Measurements from ENCODE around the gene EFCAB11. TPM values are rescaled to one million over a fixed set of nuclear protein-coding genes. Genes with fewer than 3 reads are reported as not detected.

Gene EFCAB11
- total and polyA plus RNA-seq, 9 donors: 1.9 to 14.8 (median 5.2) TPM

DNA sequence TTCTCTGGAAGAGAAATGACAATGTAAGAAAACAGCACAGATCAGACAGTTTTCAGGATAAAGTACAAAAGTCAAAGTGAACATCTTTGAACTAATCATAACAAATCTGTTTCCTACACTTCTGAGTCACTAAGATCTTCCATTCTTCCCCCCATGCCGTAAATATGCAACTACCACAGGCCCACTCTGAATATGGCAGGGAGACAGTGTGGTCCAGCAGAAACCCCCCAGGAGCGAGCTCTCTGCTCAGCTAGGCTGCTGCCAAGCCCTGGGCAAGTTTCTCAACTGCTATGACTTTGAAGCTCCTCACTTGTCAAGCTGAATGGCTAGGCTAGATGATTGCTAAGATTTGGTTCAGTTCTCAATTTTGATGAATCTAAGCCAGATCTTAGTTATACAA is 148.1 kb downstream of the EFCAB11 start:
- intact Hi-C loops (cut with DNase I): no loop called here
- Histone ChIP-seq H3K4me3 (no peak overlapping the region), H3K27me3 (no peaks in the 10 kb centered on the region), H3K36me3 (no peaks in the 10 kb centered on the region), H3K4me1 (ENCODE audit: insufficient read depth) (no peaks in the 10 kb centered on the region), H3K27ac (no peak overlapping the region), H3K9me3 (no peaks in the 10 kb centered on the region)
- no peak for DNase-seq
- 96 to 98% (median 97%) methylated on average over 2 of the region's 2 CpGs for WGBS, 3 donors
- TF ChIP-seq EP300 (IDR thresholded peaks at IDR 0.05): no peak
- no peak for TF ChIP-seq POLR2A (IDR thresholded peaks at IDR 0.05)
- TF ChIP-seq, protein P1, sequence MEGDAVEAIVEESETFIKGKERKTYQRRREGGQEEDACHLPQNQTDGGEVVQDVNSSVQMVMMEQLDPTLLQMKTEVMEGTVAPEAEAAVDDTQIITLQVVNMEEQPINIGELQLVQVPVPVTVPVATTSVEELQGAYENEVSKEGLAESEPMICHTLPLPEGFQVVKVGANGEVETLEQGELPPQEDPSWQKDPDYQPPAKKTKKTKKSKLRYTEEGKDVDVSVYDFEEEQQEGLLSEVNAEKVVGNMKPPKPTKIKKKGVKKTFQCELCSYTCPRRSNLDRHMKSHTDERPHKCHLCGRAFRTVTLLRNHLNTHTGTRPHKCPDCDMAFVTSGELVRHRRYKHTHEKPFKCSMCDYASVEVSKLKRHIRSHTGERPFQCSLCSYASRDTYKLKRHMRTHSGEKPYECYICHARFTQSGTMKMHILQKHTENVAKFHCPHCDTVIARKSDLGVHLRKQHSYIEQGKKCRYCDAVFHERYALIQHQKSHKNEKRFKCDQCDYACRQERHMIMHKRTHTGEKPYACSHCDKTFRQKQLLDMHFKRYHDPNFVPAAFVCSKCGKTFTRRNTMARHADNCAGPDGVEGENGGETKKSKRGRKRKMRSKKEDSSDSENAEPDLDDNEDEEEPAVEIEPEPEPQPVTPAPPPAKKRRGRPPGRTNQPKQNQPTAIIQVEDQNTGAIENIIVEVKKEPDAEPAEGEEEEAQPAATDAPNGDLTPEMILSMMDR (IDR thresholded peaks at IDR 0.05): no peak

DNA sequence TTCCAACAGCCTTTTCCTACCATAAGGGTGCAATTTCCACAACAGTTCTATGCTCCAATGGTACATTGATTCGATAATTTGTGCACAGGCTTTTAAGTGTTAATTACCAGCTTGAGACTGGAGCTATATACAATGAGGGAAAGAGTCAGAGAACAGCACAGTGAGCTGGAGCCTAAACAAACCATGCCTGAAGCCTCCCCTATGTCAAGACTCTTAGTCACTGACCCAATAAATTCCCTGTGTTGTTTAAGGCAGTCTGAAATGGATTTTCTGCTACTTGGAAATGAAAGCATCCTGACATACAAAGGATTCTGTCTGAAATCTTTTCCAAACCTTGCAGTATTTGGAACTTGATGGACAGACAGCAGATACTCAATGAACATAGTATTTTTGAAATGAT is 149.0 kb downstream of the EFCAB11 start:
- TF ChIP-seq, protein P1 (IDR thresholded peaks at IDR 0.05): no peak
- TF ChIP-seq EP300 (IDR thresholded peaks at IDR 0.05) (no peak), POLR2A (IDR thresholded peaks at IDR 0.05) (no peak)
- intact Hi-C loops (cut with DNase I): no loop called here
- H3K9me3 ChIP-seq: no peaks in the 10 kb centered on the region
- H3K4me1 ChIP-seq (ENCODE audit: insufficient read depth): no peaks in the 10 kb centered on the region
- no peaks in the 10 kb centered on the region for H3K27me3 ChIP-seq
- 97 to 100% (median 98%) methylated on average over 1 of the region's 1 CpG for WGBS, 3 donors
- DNase-seq: no peak
- no peak overlapping the region for H3K4me3 ChIP-seq
- H3K27ac ChIP-seq: no peak overlapping the region
- no peaks in the 10 kb centered on the region for H3K36me3 ChIP-seq

DNA sequence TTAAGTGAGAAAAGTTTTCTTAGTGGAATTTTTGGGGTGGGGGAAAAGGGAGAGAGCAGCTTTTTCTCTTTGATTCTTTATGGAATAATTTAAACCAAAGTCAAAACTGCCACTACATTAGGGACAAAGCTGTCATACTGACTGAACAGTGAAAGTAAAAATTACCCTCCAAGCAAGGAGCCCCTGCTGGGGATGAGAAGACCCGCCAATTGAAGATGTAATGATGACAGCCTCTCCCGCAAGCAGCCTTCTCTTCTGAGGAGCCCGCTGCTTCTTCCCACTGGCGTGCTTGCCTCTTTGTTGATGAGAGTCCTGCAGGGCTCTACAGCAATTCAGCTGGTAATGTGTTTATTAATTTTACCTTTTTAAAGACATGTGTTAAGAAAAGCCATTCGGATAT is 151.0 kb downstream of the EFCAB11 start:
- DNase-seq: no peak
- Histone ChIP-seq H3K4me1 (ENCODE audit: insufficient read depth) (no peaks in the 10 kb centered on the region), H3K36me3 (no peaks in the 10 kb centered on the region), H3K27ac (no peak overlapping the region), H3K27me3 (no peaks in the 10 kb centered on the region), H3K4me3 (no peak overlapping the region), H3K9me3 (no peaks in the 10 kb centered on the region)
- TF ChIP-seq EP300 (IDR thresholded peaks at IDR 0.05): no peak
- TF ChIP-seq, protein P1 (IDR thresholded peaks at IDR 0.05): no peak
- no peak for TF ChIP-seq POLR2A (IDR thresholded peaks at IDR 0.05)
- WGBS, 3 donors: 93 to 97% (median 94%) methylated on average over 5 of the region's 5 CpGs
- intact Hi-C loops (cut with DNase I): no loop called here

DNA sequence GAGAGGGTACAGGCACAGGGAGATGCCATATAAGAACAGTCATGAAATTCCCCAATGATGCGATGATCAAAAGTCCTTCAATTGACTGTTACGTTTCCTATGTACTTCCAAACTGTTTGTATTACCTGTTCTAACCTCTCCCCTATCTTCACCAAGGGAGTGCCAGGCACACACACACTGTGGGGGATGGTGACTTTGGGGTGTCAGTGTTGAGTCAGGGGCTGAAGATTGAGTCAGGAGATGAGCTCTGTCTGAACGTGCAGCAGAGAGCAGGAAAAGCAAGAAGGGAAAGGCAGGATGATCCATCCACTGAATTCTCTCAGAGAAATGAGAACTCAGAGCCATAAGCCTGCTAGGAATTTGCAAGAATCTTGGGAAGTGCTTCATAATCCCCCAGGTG is 153.4 kb downstream of the EFCAB11 start:
- DNase-seq: no peak
- Histone ChIP-seq H3K4me3 (no peak overlapping the region), H3K27ac (no peak overlapping the region), H3K9me3 (no peaks in the 10 kb centered on the region), H3K4me1 (ENCODE audit: insufficient read depth) (no peaks in the 10 kb centered on the region), H3K36me3 (no peaks in the 10 kb centered on the region), H3K27me3 (no peaks in the 10 kb centered on the region)
- 85 to 86% (median 85%) methylated on average over 3 of the region's 3 CpGs for WGBS, 3 donors
- no peak for TF ChIP-seq POLR2A (IDR thresholded peaks at IDR 0.05)
- TF ChIP-seq, protein P1 (IDR thresholded peaks at IDR 0.05): no peak
- TF ChIP-seq EP300 (IDR thresholded peaks at IDR 0.05): no peak
- intact Hi-C loops (cut with DNase I): no loop called here

All from ovary (tissue), 9 donors.